GM19351 (cell line): ENCODE data around the gene NFIB.

ENCODE experiments used
- ATAC-seq: cut with Tn5 transposase; IDR thresholded peaks from one replicate; pipeline ENCODE4 v1.9.1; 2021; ENCODE audit warnings: mild to moderate bottlenecking, moderate library complexity; ENCODE audit not compliant: unreplicated experiment

NFIB gene

DNA sequence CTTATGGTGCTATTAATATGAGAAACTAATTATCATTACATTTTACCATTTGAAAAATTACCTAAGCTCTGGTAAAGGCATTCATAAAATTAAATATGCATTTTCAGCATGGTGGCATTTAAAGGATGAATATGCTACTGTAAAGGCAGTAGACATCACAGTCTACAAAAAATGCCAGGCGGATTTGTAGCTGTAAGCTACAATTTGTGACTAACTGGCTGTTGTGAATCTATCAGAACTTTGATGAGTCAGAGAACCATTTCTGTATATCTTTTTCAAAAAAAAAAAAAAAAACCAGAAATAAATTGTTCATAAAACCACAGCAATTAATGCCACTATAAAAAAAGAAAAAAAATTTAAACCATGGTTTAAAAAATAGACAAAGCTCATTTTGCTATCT, 186.3 kb downstream of the NFIB start:
- no peak for ATAC-seq

- ATAC-seq = no peak
These were observed 194.0 kb downstream of the NFIB start for GRCh38 chr9:14119694-14120514.

- ATAC-seq = no peak
These were observed 201.7 kb downstream of the NFIB start for GRCh38 chr9:14112226-14112625.

- no peak for ATAC-seq
These were observed 202.2 kb downstream of the NFIB start for GRCh38 chr9:14111696-14112095.

GRCh38 chr9:14107977-14108376, 206.0 kb downstream of the NFIB start:
- no peak for ATAC-seq

DNA sequence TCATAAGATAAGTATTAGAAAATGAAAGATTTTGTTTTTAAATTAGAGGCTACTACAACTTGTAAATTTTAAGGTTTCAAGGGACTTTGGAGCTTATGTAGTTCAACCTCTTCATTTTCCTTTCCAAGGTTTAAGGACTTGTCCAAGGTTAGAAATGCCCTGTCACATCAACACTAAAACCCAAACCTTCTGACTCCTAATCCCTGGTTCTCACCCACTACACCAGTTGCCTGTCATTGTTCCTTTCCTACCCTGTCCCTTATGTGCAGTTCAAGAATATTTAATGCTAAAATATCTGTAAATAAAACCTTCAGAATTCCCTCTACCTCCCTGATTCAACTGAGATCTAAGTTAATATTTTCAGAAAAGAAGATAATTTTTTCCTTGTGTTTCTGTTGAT, 206.4 kb downstream of the NFIB start:
- ATAC-seq = no peak

DNA sequence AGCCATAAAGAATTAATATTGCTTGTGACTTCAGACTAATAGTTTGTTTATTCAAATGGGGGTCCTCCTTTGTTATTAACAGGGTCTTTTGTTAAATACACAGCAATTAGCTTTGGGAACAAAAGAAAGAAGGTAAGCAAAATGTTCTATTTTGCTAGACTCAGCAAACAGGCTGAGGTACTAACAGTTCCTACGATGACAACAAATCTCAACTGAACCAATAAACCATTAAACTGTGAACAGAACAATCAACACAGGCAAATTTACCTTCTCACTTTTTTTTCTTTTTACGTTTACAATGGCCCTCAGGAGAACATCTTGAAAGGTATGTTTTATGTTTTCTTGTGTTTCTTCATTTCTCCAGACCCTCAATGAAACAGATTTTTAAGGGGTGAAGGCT, 207.2 kb downstream of the NFIB start:
- no peak for ATAC-seq

- ATAC-seq = no peak
These were observed 209.4 kb downstream of the NFIB start for GRCh38 chr9:14104496-14104895.

GRCh38 chr9:14103115-14103514, 210.8 kb downstream of the NFIB start:
- no peak for ATAC-seq

GRCh38 chr9:14099737-14100136, 214.2 kb downstream of the NFIB start:
- no peak for ATAC-seq

DNA sequence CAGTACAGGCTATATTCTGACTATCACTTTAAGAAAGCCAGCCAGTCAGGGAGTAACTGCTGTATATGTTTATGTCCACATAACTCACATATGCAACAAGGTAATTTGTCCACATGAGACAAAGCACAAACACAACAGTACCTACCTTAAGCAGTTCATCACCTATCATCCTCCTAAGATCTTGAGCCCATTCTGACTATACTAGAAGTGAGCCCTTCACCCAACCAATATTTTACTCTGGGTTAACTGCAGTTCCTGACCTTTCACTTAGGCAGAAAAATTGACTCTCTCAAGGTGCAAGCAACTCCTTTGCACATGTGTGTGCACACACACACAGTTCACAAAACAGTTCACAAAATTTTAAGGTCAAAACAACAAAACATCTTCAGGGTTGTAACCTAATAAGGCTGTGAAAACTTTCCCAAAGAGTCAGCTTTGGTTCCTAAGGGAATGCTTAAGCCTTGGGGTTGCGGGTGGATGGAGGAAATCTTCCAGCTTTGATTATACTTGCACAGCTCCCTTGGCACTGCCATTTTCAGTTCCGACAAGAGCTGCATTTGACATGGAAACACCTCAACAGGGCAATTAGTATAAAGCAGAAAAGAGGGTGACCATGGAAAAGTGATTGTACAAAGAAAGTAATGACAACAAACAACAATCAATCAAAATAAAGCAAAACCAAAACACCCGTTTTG, 215.3 kb downstream of the NFIB start:
- no peak for ATAC-seq

DNA sequence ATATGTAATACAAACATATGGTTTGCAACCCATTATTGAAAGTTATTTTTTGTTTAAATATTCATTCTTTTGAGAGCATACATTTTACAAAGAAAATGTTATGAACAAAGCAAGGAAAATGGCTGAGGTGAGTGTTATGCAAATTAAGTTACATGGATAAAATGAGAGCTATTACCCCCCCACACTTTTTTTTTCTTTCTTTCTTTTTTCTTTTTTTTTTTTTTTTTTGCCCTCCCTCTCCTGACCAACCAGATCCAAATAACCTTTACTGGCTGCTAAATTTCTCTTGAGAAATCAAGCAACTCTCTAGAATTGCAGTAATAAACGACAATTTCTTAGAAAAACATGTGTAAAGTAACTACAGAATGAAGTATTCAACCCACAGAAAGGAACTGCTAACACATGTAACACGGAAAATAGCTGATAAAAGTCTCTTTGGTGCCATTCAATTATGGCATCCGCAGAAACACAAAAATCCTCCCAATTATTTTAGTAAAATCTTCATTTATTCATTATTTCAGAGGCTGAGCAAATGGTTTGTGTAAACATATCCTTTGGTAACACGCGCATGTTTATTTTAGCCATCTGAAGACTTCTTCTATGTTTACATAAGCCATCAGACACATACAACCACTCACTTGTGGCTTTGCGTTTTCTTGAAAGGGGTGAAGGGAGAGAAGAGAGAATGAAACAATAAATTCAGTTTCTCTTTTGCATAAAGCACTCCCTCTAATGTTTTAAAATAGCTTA, 216.1 kb downstream of the NFIB start:
- no peak for ATAC-seq

DNA sequence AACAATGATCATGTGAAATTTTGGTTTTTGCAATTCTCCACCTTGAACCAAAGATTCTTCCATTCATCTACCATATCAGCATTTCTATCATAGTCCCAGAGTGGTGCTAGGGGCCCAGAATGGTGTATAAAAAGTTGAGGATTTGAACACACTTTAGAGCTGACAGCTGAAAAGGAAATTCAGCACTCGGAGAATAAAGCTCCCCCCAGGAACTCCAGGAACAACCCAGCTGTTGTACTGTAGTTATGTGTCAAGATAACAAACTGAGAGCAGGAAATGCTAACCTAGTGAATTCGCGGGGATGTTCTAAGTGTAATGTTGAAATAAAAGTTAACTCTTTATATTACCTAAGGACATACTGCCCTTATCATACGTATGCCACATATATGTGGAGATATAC, 216.7 kb downstream of the NFIB start:
- ATAC-seq = no peak

DNA sequence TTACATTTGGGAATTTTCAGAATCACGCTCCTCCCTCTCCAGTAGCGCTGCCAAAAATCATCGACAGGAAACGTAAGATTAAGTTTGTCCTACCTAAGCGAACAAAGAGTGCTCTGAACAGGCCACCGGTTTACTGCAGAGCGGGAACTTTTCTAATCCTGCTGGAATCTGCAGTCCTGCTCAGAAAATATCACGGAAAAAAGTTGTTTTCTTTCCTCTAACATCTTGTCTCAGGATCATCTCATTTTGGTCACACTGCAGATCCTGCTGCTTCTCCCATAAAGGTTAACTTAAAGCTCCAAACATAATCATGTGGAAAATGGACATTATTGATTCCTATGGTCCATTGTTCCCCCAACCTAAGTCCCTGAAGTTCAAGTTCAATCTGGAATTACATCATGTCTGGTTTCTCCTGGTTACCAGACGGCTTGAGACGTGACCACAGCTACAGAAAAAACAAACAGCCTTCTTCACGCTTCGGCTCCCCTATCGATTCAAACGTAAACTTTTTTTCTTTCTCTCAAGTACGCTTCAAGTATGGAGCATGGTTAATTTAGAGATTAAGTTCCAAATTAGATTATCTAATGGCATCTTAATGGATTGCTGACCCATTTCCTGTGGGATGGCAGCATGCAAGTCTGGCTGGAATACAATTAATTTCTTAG, 217.6 kb downstream of the NFIB start:
- no peak for ATAC-seq

DNA sequence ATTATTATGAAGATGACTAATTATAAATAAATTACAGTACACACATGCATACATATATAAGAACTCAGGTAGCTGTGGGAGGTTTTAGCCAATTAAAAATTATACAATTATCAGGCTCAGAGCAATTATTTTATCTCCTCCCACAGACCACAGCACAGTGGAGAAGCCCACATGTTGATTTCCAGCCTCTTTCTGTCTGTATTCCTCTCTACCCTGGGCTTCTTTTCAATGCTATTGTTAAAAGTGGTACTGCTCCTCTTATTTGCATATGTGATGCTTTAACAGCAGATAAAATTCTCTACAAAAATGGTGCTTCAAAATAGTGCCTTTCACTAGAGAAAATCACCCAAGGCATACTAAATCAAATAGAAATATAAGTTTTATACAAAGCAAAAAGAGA, 218.7 kb downstream of the NFIB start:
- ATAC-seq = no peak

DNA sequence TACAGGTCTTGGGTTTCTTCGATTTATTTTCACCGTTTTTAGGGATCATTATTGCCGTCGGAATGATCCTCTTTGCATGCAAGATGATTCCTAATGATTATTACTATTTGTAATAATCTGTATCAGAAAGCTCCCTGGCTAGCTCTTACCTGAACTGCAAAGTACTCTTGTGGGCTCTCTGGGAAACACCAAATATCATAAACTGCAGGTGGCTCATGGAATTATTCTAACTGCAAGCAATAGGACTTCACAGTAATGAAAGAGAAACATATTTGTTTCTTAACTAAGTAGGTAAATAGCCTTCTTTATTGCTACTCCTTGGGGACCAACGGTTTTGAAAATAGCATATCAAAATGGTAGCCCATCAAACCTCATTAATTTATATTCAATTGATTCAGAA, 219.4 kb downstream of the NFIB start:
- no peak for ATAC-seq

DNA sequence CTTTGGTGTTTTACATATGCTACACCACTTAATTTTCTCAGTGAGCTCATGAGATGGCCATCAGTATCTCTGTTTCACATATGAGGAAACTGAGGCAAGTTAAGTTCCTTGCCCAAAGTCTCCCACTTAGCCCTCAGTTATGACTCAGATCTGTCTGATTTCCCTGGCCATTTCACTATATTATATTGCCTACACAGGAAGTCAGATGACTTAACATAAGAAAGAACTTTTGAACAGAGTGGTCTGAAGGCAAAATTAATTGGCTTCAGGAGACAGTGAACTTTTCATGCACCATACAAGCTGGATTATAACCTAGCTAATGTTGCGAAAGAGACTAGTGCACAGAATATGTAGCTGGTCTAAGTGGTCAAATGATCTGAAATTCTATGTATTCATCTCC, 221.6 kb downstream of the NFIB start:
- ATAC-seq = no peak

- no peak for ATAC-seq
These were observed 224.7 kb downstream of the NFIB start for GRCh38 chr9:14089051-14089803.

GRCh38 chr9:14087576-14087975, 226.4 kb downstream of the NFIB start:
- no peak for ATAC-seq

GRCh38 chr9:14086495-14086894, 227.4 kb downstream of the NFIB start:
- ATAC-seq = no peak

- no peak for ATAC-seq
These were observed 228.1 kb downstream of the NFIB start for GRCh38 chr9:14085810-14086209.
